Pancreas (tissue), 10 donors: ENCODE measurements around the gene CARS1. TPM values are rescaled to one million over a fixed set of nuclear protein-coding genes. Genes with fewer than 3 reads are reported as not detected.

Experiments used
- ATAC-seq, 4 donors: fragments of 200-7000 bp; cut with Tn5 transposase; one replicate each; pipeline versions ENCODE4 v1.8.0 to v1.9.1; 2020; ENCODE audit warnings: mild to moderate bottlenecking in 4 of 4, moderate library complexity in 4 of 4
- DNase-seq, 6 donors: peaks; one replicate each; pipeline ENCODE4 v3.0.0-alpha.2; 2020
- FAIRE-seq: peaks from 2 replicates; lab custom pipeline; 2012; peaks lifted over from hg19 to GRCh38; lab: Jason Lieb, UNC
- H3K27ac ChIP-seq, 4 donors: fragments of 200-600 bp; sonication (generic); 1 replicate in 3 of 4; 2 replicates in 1 of 4; pipeline versions ENCODE4 v1.5.0 to v1.8.0; 2020
- H3K27me3 ChIP-seq, 4 donors: fragments of 200-600 bp; one replicate each; pipeline ENCODE4 v1.8.0; 2021
- H3K36me3 ChIP-seq, 3 donors: fragments of 200-600 bp; sonication (generic) in 1 of 3; one replicate each; pipeline versions ENCODE4 v1.5.0 to v1.8.0; 2020 to 2021
- H3K4me1 ChIP-seq, 3 donors: fragments of 200-600 bp; one replicate each; pipeline ENCODE4 v1.8.0; 2021
- H3K4me3 ChIP-seq, 4 donors: fragments of 200-600 bp; sonication (generic) in 2 of 4; one replicate each; pipeline versions ENCODE4 v1.5.0 to v1.8.0; 2020 to 2021
- H3K9me3 ChIP-seq, 4 donors: fragments of 200-600 bp; one replicate each; pipeline ENCODE4 v1.8.0; 2021
- WGBS, 2 donors: extraction: QIAGEN DNeasy Blood & Tissue Kit; methylation state at CpG; one replicate each; pipeline ENCODE4 v1.1.7; 2013; 5-methylcytosine and 5-hydroxymethylcytosine counted together
- intact Hi-C, 3 donors: fragments of 100-400 bp; cut with DNase I; formaldehyde crosslinking; loops; one replicate each; pipeline versions ENCODE4 v1.11.1 to v1.14.2; 2022
- polyA plus RNA-seq, 2 donors: library from polyadenylated mRNA; stranded (reverse); fragments of 200-250 nt; gene quantifications; one replicate each; pipeline ENCODE4 v1.2.3, GENCODE V29; 2013
- total RNA-seq, 6 donors: library from RNA; stranded (reverse); fragmentation: NEBNext Ultra II Directional in 4 of 6; extraction: Animal tissue kit (Norgen Biotek cat#: 25700) in 4 of 6; gene quantifications; one replicate each; pipeline versions ENCODE4 v1.2.1 to v1.2.4, GENCODE V29; 2021 to 2023
- TF ChIP-seq, protein P1 (sequence below), 4 donors: fragments of 200-600 bp; sonication (generic) in 3 of 4; IDR thresholded peaks; one replicate each; pipeline versions ENCODE4 v1.5.0 to v1.8.0; 2021; ENCODE audit warnings: antibody characterized with exemption in 4 of 4
- donor health status: healthy with polysubstance abuse.
- donor health status: DM: no; HTN: no; CAD: no; lungs with moderate emphysema.
- donor health status: DM: no; HTN: no; CAD: no.
- donor health status: control.
- donor health status: control.
- donor health status: Bipolar disorder and iron deficiency.
- donor health status: DM: yes; HTN: yes; CAD: no.
- donor health status: DM: no; HTN: no; CAD: no.
- donor health status: DM: no; HTN: no; CAD: no.
- donor health status: DM: yes; HTN: yes; CAD: no.

CARS1 gene
- total and polyA plus RNA-seq, 8 donors = 14.8 to 65.0 (median 19.8) TPM

DNA sequence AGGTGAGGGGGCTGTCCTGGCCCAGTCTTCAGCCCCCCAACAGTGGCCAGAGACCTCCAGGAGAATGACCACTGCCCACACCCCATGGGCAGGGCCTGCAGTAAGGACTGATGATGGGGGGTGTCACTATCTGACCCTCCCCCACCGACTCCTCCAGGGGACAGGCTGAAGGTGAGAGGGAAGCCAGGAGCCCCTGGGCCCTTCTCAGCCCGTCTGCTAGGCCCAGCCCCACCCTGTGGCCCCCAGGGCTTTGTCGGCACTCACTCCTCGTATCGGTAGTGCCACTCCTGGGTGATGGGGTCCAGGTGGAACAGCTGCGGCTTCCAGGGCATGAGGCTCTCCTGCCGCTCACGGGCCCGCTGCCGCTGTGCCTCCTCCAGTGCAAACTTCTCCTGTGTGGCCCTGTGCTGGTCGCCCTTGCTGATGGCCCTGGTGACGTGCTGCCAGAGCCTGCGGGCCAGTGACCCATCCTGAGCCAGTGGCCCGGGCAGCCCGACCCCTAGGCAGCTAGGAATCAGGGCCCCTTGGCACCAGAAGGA, 35.4 kb upstream of the CARS1 start:
- WGBS, 2 donors = 87 to 90% methylated on average over 14 to 15 of the region's 15 CpGs
- Histone ChIP-seq H3K4me1 (no peaks in the 10 kb centered on the region), H3K27ac (no peak overlapping the region), H3K9me3 (no peaks in the 10 kb centered on the region), H3K4me3 (no peak overlapping the region), H3K27me3 (no peaks in the 10 kb centered on the region), H3K36me3 (no peaks in the 10 kb centered on the region)
- no peak for FAIRE-seq
- intact Hi-C loops = loop anchor here in 2 of 3 donors (5.0 kb wide), 1 partner anchor 55 kb away; no protein-coding TSS in a partner anchor
- TF ChIP-seq, protein P1, sequence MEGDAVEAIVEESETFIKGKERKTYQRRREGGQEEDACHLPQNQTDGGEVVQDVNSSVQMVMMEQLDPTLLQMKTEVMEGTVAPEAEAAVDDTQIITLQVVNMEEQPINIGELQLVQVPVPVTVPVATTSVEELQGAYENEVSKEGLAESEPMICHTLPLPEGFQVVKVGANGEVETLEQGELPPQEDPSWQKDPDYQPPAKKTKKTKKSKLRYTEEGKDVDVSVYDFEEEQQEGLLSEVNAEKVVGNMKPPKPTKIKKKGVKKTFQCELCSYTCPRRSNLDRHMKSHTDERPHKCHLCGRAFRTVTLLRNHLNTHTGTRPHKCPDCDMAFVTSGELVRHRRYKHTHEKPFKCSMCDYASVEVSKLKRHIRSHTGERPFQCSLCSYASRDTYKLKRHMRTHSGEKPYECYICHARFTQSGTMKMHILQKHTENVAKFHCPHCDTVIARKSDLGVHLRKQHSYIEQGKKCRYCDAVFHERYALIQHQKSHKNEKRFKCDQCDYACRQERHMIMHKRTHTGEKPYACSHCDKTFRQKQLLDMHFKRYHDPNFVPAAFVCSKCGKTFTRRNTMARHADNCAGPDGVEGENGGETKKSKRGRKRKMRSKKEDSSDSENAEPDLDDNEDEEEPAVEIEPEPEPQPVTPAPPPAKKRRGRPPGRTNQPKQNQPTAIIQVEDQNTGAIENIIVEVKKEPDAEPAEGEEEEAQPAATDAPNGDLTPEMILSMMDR (IDR thresholded peaks at IDR 0.05) = no peak
- DNase-seq = peak in 2 of 6 donors; percentile 53 to 67
- no peak for ATAC-seq

DNA sequence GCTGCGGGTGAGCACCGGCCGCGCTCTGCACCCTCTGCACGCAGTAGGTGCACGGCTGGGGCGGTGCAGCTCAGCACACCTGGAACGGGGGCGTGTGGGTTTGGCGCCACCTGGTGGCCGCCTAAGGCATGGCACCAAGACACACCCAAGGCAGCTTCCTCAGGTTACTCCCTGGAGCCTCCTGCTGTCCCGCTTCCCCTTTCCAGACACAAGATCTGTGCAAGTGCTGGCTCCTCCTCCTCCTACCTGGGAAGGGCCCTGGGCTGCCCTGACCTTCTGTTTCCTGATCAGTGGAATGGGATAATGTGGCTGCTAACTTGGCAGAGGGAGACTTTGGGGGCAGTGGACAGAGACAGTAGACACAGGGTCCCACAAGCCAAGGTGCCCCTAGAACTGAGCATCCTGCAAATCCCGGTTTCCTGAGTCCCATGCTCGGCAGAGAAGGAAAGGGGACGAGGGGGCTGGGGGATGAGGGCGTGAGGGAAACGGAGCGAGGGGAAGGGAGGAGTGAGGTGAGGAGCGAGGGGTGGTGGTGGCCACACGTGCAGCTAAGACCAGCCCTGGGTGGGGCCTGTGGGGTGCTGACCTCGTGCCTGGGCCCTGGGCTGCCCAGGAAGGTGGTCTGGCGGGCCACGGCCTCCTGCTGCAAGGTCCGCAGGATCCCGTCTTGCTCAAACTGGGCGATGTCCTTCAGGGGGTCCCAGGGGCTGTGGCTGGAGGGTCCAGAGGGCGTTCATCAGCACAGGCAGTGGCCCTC, 34.8 kb upstream of the CARS1 start:
- Histone ChIP-seq H3K4me1 (no peaks in the 10 kb centered on the region), H3K27me3 (no peaks in the 10 kb centered on the region), H3K27ac (no peak overlapping the region), H3K4me3 (no peak overlapping the region), H3K9me3 (no peaks in the 10 kb centered on the region), H3K36me3 (no peaks in the 10 kb centered on the region)
- DNase-seq (peak; percentile 47 to 89 (median 72)), FAIRE-seq (no peak), ATAC-seq (peak; percentile 84 to 91 (median 86))
- TF ChIP-seq, protein P1 (IDR thresholded peaks at IDR 0.05) = peak; percentile 96 to 99 (median 98)
- 44 to 54% methylated on average over 22 to 27 of the region's 27 CpGs for WGBS, 2 donors
- intact Hi-C loops = loop anchor here in 2 of 3 donors (5.0 kb wide), 1 partner anchor 55 kb away; no protein-coding TSS in a partner anchor

DNA sequence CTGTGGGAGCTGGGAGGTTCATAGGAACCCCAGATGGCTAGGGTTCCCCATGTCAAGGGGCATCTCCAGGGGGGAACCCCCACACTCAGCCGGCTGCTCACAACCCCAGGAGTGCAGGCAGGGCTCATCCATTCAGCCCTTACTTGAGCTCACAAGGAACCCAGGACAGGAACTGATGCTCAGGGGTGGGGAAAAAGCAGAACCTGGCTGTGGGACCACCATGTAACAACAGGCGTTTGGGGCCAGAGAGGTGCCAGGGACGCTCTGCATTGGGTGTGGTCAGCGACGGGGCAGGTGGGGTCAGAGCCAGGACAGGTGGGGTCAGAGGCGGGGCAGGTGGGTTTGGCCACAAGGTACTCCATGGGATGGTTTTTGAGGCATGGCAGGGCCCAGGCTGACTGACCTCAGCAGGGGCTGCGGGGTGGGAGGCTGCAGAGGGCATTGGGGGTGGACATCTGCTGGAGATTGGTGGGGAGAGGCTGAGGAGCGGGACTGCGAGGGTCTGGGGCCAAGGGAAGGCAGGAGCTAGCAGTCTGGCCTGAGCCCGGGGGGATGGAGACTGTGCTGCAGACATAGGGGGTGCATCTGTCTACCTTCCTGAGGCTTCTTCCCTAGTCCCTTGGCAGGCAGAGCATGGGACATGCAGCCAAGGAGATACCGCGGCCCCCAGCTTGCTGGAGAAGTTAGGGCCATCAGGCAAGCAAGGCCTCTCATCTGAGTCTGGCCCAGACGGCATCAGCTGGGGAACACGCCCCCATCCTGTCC, 34.0 kb upstream of the CARS1 start:
- peak in 1 of 6 donors; percentile 76 for DNase-seq
- Histone ChIP-seq H3K27ac (no peak overlapping the region), H3K36me3 (no peaks in the 10 kb centered on the region), H3K4me1 (no peaks in the 10 kb centered on the region), H3K9me3 (no peaks in the 10 kb centered on the region), H3K27me3 (no peaks in the 10 kb centered on the region), H3K4me3 (no peak overlapping the region)
- TF ChIP-seq, protein P1 (IDR thresholded peaks at IDR 0.05) = no peak
- no peak for FAIRE-seq
- no peak for ATAC-seq
- WGBS, 2 donors = 59 to 66% methylated on average over 12 to 14 of the region's 14 CpGs
- intact Hi-C loops = loop anchor here in 2 of 3 donors (5.0 kb wide), 1 partner anchor 54 kb away; no protein-coding TSS in a partner anchor

DNA sequence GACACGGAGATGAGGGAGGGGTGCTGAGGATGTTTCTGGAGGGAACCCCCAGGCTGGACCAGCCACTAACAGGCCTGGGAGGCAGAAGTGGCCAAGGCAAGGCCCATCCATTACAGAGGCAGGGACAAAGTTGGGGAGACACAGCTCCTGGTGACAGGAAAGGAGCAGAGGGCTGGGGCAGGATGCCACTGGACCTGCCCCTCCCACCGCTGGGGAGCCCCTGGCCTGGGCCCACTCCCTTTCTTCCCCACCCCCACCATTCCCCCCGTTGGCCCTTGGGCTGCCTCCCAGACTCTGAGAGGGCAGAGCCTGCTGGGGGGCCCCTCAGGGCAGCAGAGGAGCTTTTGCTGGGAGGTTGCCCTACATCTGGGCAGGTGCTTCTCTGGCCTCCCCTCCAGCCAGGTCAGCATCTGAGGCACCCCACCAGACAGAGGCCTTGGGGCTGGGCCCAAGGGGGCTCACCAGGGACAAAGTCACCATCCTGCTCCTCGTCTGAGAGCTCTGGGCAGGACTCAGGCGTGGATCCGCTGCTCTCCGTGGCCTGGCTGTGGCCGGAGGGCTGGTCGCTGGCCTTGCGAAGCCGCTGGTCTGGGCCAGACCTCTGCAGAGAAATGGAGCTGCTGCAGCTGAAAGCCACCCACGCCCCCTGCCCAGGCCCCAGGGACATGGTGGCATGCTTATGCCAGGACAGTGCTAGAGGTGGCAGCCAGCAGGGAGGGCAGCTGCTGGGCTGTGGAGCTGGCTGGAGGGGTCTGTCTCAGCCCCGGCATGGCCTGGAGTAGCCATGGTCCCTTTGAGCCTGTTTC, 33.1 kb upstream of the CARS1 start:
- FAIRE-seq = no peak
- Histone ChIP-seq H3K36me3 (no peaks in the 10 kb centered on the region), H3K4me3 (no peak overlapping the region), H3K27me3 (no peaks in the 10 kb centered on the region), H3K4me1 (no peaks in the 10 kb centered on the region), H3K9me3 (no peaks in the 10 kb centered on the region), H3K27ac (no peak overlapping the region)
- ATAC-seq = no peak
- peak in 1 of 6 donors; percentile 72 for DNase-seq
- TF ChIP-seq, protein P1 (IDR thresholded peaks at IDR 0.05) = no peak
- 90% methylated on average over 13 of the region's 13 CpGs for WGBS, 2 donors
- intact Hi-C loops = loop anchor here in 2 of 3 donors (5.0 kb wide), 1 partner anchor 53 kb away; no protein-coding TSS in a partner anchor
